ENCODE data around the gene TANGO2.

- TF ChIP-seq CTCF (IDR thresholded peaks at IDR 0.05) (no peak), POLR2A (IDR thresholded peaks at IDR 0.05) (no peak)
Observed at GRCh38 chr22:20109411-20110358, 88.8 kb downstream of the TANGO2 start.

Measured in body of pancreas (tissue), 4 donors.